Measurements from ENCODE around the gene ITGB1BP1.

ITGB1BP1 gene

DNA sequence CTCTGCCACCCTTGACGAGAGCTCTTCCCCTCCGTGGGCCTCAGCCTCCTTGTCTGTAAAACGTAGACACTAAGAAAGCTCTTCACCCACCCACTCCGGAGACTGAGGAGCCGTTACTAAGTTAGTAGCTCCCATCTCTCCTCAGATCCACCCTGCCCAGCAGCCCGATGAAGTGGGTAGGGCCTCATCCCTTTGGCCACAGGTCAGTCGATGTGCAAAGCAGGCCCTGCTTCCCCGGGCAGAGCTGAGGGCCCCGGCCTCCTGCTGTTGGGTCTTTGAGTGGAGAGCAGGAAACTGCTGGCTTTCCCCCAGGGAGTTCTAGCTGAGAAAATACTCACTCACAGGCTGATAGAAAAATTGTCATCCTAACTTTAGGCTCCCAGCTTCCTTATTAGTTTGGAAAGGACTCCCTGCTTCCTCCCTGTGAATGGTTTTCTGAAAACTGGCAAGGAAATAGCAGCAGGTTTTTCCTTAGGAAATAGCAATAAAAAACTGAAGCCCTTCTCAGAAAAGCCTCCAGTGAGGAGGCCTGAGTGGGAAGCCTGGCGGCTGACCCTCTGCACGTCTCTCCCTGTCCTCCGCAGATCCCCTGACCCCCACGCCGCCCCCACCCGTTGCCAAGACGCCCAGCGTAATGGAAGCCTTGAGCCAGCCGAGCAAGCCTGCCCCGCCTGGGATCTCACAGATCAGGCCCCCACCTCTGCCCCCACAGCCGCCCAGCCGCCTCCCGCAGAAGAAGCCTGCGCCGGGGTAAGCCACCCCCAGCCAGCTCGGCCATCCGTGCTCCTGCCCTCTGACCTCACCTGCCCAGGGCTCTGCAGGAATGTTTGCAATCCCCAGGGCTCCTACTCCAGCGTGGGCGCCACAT, 30.2 kb downstream of the ITGB1BP1 start:
- H3K4me3 ChIP-seq (ENCODE audit: low read depth, low read length) = no peak overlapping the region
- DNase-seq (ENCODE audit: low read depth) = no peak
- TF ChIP-seq, protein P1, sequence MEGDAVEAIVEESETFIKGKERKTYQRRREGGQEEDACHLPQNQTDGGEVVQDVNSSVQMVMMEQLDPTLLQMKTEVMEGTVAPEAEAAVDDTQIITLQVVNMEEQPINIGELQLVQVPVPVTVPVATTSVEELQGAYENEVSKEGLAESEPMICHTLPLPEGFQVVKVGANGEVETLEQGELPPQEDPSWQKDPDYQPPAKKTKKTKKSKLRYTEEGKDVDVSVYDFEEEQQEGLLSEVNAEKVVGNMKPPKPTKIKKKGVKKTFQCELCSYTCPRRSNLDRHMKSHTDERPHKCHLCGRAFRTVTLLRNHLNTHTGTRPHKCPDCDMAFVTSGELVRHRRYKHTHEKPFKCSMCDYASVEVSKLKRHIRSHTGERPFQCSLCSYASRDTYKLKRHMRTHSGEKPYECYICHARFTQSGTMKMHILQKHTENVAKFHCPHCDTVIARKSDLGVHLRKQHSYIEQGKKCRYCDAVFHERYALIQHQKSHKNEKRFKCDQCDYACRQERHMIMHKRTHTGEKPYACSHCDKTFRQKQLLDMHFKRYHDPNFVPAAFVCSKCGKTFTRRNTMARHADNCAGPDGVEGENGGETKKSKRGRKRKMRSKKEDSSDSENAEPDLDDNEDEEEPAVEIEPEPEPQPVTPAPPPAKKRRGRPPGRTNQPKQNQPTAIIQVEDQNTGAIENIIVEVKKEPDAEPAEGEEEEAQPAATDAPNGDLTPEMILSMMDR (IDR thresholded peaks at IDR 0.05; ENCODE audit: low read depth, low read length, missing control alignments) = no peak

DNA sequence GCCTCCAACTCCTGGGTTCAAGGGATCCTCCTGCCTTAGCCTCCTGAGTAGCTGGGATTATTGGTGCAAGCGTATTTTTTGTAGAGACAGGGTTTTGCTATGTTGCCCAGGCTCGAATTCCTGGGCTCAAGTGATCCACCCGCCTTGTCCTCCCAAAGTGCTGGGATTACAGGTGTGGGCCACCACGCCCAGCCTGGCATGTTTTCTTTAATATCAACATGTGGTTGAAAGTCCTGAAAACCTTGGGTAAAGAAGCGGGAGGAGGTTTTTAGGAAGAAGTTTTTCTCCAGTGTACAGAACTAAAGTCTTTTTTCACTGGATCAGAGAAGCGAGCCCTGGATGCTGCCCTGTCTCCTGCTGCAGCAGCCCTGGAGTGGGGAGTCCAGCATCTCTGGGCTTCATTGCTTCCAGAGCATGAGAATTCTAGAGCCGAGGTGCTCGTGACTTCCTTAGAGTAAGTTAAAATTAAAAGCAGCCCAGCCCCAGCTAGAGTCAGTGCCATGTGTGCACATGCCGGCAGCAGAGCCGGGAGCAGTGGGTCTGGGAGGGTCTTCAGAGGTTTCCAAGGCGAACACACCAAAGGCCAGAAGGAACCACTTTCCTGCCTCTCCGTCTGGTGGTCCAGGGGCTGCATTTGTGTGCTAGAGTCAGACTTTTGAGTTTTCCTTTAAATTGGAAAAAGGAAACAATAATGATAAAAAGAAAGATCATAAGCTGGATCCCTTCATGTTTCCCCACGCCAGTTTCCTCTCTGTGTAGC, 31.2 kb downstream of the ITGB1BP1 start:
- no peak overlapping the region for H3K4me3 ChIP-seq (ENCODE audit: low read depth, low read length)
- TF ChIP-seq, protein P1 (IDR thresholded peaks at IDR 0.05; ENCODE audit: low read depth, low read length, missing control alignments) = no peak
- DNase-seq (ENCODE audit: low read depth) = no peak

DNA sequence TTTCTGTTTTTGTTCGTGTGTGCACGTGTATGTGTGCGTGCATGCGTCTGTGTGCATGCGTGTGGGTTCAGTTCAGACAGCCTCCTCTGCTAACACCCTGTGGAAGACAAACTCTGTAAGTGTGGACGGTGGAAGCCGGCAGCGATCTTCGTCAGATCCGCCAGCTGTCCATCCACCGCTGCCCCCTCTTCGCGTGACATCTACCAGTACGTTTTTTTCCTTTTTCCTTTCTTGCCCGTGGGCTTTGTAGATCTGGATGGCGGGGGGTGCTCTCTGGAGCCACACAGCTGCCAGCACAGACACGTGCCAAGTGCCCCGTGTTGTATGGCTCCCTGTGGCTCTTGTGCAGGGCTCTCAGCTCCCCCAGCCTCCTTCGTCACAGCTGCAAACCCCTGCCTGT, 32.3 kb downstream of the ITGB1BP1 start:
- DNase-seq (ENCODE audit: low read depth) = no peak
- no peak overlapping the region for H3K4me3 ChIP-seq (ENCODE audit: low read depth, low read length)
- TF ChIP-seq, protein P1 (IDR thresholded peaks at IDR 0.05; ENCODE audit: low read depth, low read length, missing control alignments) = no peak

- no peak overlapping the region for H3K4me3 ChIP-seq (ENCODE audit: low read depth, low read length)
- TF ChIP-seq, protein P1 (IDR thresholded peaks at IDR 0.05; ENCODE audit: low read depth, low read length, missing control alignments) = no peak
- no peak for DNase-seq (ENCODE audit: low read depth)
These were observed 33.0 kb downstream of the ITGB1BP1 start for GRCh38 chr2:9390151-9390850.

- TF ChIP-seq, protein P1 (IDR thresholded peaks at IDR 0.05; ENCODE audit: low read depth, low read length, missing control alignments) = no peak
- H3K4me3 ChIP-seq (ENCODE audit: low read depth, low read length) = no peak overlapping the region
- no peak for DNase-seq (ENCODE audit: low read depth)
These were observed 34.1 kb downstream of the ITGB1BP1 start for GRCh38 chr2:9388950-9389911.

- TF ChIP-seq, protein P1 (IDR thresholded peaks at IDR 0.05; ENCODE audit: low read depth, low read length, missing control alignments) = no peak
- DNase-seq (ENCODE audit: low read depth) = no peak
- no peak overlapping the region for H3K4me3 ChIP-seq (ENCODE audit: low read depth, low read length)
These were observed 35.1 kb downstream of the ITGB1BP1 start for GRCh38 chr2:9388199-9388681.

All from GM12864 (cell line).